ENCODE results near the gene AGBL2.

GRCh38 chr11:47756208-47756607 lies 41.0 kb upstream of the AGBL2 start:
- TF ChIP-seq, protein P1, sequence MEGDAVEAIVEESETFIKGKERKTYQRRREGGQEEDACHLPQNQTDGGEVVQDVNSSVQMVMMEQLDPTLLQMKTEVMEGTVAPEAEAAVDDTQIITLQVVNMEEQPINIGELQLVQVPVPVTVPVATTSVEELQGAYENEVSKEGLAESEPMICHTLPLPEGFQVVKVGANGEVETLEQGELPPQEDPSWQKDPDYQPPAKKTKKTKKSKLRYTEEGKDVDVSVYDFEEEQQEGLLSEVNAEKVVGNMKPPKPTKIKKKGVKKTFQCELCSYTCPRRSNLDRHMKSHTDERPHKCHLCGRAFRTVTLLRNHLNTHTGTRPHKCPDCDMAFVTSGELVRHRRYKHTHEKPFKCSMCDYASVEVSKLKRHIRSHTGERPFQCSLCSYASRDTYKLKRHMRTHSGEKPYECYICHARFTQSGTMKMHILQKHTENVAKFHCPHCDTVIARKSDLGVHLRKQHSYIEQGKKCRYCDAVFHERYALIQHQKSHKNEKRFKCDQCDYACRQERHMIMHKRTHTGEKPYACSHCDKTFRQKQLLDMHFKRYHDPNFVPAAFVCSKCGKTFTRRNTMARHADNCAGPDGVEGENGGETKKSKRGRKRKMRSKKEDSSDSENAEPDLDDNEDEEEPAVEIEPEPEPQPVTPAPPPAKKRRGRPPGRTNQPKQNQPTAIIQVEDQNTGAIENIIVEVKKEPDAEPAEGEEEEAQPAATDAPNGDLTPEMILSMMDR (conservative IDR thresholded peaks at IDR 0.05; ENCODE audit: low read length) = no peak
- no peak for TF ChIP-seq EZH2phosphoT487 (IDR thresholded peaks at IDR 0.05; ENCODE audit: borderline replicate concordance, low read depth, low read length)
